HG03103 (cell line): Measurements from ENCODE around the gene PA2G4.
A peak's percentile ranks its signal among the peaks of the same experiment; 100 is the strongest.
"Not testable (repeated sequence)": the region's sequence is repeated elsewhere in the genome, so short reads cannot be mapped to it uniquely, and the experiment has no call there.

Source experiments
- ATAC-seq: cut with Tn5 transposase; IDR thresholded peaks from one replicate; pipeline ENCODE4 v1.9.1; 2021; ENCODE audit warnings: low read depth; ENCODE audit not compliant: unreplicated experiment

The PA2G4 gene

GRCh38 chr12:56098592-56098991 lies 5.8 kb upstream of the PA2G4 start:
- no peak for ATAC-seq

GRCh38 chr12:56099787-56100186 lies 4.6 kb upstream of the PA2G4 start:
- ATAC-seq = no peak

GRCh38 chr12:56101045-56101444 lies 3.3 kb upstream of the PA2G4 start:
- no peak for ATAC-seq

- ATAC-seq = no peak
These were observed 1.7 kb upstream of the PA2G4 start for GRCh38 chr12:56102683-56103065.

GRCh38 chr12:56103066-56103711 lies 1.2 kb upstream of the PA2G4 start:
- no peak for ATAC-seq

GRCh38 chr12:56103823-56104108 lies 593 bp upstream of the PA2G4 start:
- ATAC-seq = no peak

GRCh38 chr12:56104815-56105608 lies 653 bp downstream of the PA2G4 start:
- no peak for ATAC-seq

GRCh38 chr12:56105609-56105902 lies 1.2 kb downstream of the PA2G4 start:
- ATAC-seq = no peak

GRCh38 chr12:56107242-56107641 lies 2.9 kb downstream of the PA2G4 start:
- no peak for ATAC-seq

- ATAC-seq = no peak
These were observed 6.2 kb downstream of the PA2G4 start for GRCh38 chr12:56110571-56110970.

- ATAC-seq = no peak
These were observed 9.7 kb downstream of the PA2G4 start for GRCh38 chr12:56114084-56114483.

GRCh38 chr12:56115329-56115728 lies 11.0 kb downstream of the PA2G4 start:
- no peak for ATAC-seq

GRCh38 chr12:56116267-56117081 lies 12.1 kb downstream of the PA2G4 start, which contains the start of gene RPL41:
Gene RPL41 (plus strand): TSS chr12:56116633.
- ATAC-seq = no peak

- not testable (repeated sequence) for ATAC-seq
These were observed 12.8 kb downstream of the PA2G4 start for GRCh38 chr12:56117082-56117706.

GRCh38 chr12:56117778-56118687 lies 13.7 kb downstream of the PA2G4 start, which contains the start of gene ZC3H10:
Gene ZC3H10 (plus strand): TSS chr12:56118266. CDS start chr12:56120563, 2,297 bp downstream.
- ATAC-seq = peak; percentile 79

GRCh38 chr12:56118688-56119357 lies 14.5 kb downstream of the PA2G4 start:
- no peak for ATAC-seq

- no peak for ATAC-seq
These were observed 15.0 kb downstream of the PA2G4 start for GRCh38 chr12:56119361-56119796.

- ATAC-seq = no peak
These were observed 15.9 kb downstream of the PA2G4 start for GRCh38 chr12:56120158-56120846.
